ENCODE measurements around the gene PPM1H.

Gene PPM1H

DNA sequence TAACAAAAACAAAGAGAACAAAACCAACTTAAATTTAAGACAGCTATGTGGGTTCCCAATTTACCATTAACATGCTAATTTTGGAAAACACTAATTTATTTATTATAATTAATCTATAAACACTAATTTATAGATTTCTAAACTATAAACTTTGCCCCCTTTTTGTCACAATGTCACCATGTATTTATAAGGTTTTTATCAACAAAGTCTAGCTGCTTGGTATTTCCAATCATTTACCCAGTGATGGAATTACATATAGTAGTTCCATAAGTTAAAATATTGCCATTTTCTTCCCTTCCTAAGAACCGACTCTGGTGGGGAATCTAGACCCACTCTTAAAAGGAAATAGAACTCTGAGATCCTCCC is 140.7 kb downstream of the PPM1H start:
- no peak for DNase-seq (ENCODE audit: low read depth)

DNA sequence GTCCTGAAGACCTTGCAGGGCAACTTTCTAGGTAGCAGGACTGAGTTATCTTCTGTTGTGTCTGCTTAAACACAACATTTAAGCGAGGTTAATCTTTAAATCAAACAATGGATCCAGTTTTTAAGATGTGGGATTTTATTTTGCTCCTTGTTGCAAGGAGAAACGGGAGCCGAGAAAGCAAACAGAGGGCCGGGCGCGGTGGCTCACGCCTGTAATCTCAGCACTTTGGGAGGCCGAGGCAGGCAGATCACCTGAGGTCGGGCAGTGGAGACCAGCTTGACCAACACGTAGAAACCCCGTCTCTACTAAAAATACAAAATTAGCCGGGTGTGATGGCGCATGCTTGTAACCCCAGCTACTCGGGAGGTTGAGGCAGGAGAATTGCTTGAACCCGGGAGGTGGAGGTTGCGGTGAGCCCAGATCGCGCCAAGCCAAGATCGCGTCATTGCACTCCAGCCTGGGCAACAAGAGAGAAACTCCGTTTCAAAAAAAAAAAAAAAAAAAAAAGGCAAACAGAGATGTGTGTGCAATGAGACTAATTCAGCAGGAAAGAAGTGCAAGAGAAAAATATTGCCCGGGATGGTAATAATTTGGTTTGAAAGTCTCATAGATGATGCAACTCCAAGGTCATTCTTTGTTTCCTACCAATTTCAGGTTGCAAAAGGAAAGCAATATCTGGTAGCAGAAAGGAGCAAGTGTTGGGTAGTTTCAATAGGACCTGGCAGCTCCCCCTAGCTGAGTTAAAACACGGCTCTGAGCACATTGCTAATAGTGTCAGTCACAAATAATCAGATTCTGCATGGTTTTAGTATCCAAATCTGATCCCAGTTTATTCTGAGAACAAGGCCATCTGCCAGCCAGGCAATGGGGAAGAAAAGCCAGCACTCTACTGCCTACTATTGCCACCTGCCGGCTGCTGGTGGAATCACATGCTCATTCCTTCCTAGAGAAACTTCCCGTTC is 141.4 kb downstream of the PPM1H start:
- DNase-seq (ENCODE audit: low read depth), result no peak

DNA sequence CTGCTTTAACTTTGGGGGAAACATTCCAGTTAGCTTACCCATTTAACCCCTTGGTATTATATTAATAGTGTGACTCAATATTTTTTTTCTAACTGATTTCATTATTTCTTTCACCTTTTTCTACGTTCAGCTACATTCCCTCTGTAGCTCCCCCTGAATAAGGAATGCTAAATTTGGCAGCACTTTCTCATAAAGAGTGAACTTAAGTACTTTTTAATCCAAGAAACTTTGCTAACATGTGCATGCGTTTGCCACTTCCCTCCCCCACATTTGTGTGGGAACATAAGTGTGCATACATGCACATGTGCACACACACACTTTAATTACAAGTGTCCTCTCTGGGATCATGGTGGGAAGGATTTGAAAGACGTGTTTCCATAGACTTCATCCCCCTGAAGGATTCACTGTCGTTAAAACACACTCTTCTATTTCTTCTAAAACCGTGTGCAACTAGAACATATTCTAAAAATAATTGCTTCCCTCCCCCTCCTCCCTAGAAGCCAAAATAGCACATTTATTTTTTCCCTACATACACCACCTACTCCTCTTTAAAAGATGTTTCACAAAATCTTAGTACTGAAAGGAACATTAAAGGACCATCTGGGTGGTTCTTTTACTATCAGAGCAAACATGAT is 142.6 kb downstream of the PPM1H start:
- DNase-seq (ENCODE audit: low read depth), result no peak

DNA sequence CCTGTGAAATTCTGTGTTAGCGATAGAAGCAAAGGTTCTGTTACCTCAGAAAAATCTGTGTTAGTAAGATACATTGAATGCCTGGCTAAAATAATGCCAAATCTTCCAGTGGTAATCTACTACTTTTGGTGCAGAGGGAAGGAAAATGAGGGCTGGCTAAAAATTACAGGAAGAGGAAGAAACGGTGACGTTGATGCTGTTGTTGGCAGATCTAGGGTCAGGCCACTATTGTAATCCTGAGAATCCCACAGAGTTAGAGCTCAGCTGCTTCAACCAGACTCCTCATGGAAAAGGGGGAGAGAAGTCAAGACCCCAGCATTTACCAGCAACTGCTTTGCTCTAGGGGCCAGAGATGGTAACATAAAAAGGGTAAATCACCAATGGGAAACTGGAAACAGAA is 145.1 kb downstream of the PPM1H start:
- DNase-seq (ENCODE audit: low read depth), result no peak

DNA sequence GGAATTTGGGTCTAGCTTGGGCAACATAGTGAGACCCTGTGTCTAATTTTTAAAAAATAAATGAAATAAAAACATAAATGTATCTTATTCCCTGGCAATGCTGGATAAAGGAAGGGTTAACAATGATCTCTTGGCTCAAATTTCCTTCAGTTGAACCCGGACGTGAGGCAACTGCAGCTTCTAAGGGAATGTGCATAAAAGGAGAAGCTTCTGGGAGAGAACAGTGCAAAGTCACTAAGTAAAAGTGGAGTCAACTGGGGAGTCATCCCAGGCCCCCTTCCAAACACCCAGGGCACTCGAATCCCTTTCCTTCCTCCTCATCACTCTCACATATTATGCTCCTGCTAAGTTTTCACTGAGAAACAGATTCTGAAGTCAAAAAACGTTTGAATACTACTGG is 147.3 kb downstream of the PPM1H start:
- DNase-seq (ENCODE audit: low read depth), result no peak

DNA sequence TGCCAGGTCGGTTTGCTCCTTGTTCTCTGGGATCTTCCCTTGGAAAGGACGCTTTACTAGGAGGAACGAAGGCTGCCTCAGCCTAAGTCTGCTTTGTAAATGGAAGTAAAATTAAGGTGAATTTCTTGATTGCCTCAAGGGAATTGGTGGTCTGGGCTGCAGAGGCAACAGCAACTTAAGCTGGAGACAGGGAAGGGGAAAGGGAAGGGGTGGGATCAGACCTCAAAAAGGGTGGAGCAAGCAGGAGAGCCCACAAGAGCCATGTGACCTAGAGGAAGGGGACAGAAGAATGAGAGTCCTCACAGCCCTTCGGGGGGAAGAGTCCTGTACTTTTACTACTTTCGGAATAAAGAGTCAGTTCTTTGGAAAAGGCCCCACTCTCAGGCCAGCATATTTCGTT is 147.9 kb downstream of the PPM1H start:
- DNase-seq (ENCODE audit: low read depth), result no peak

DNA sequence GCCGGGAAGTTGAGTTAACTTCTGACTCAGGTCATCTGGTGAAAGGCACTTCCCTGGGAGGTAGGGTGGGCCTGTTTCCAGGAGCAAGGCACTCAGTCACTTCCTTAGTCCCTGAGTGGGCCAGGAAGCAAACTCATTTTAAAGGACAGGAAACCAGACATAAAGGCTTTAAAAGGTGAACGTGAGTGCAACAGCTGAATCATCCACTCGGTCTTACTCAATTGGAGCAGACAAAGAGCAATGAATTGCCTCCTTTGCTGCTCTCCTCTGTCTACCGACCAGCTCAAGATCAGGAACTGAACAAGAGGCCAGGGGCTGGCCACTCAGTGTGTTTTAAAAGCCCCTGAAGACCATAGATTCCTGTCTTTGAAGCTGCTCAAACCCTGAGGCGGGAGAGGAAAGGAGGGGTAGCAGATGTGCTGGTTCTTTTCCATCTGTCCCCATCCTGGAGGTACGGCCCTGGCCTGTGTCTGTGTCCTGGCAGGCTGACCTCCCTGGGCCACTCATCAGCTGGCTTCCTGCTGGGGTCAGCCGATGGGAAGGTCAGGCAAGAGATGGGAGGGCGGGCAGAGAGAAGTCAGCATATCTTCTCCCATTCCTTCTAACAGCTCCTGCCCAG is 148.9 kb downstream of the PPM1H start:
- DNase-seq (ENCODE audit: low read depth), result no peak

DNA sequence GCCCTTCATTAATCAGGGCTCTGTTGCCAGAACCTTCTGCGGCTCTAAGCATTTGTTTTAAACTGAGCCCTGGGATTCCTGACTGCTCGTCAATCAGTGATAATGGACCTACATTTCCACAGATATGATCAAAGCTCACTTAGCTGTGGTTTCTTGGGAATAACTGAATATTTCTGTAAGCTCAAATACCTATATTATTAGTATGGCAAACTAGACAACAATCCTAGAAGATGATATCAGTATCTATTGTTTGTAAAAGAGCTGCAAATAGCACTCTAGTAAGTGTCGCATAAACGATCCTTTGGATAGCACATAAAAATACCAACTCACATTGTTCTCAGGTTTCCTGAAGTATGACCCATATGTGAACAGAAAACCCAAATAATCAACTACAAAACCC is 150.4 kb downstream of the PPM1H start:
- DNase-seq (ENCODE audit: low read depth), result no peak

DNA sequence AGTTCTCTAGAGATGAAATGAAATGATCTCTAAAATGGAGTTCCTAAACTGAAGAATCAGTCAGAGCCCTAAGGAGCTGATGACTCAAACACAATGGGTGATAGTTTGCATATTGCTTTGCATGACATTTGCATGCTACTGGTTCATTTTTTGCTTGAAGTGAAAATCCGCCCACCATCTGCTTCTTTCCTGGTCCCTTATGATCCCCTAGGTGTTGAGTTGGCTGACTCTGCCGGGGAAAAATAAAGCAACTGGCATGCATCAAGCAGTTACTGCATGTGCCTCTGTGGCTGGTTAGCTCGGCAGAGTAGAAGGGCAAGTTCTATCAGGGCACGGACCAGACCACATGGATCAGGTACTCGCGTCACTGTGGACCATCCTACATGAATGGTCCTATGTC is 151.1 kb downstream of the PPM1H start:
- no peak for DNase-seq (ENCODE audit: low read depth)

DNA sequence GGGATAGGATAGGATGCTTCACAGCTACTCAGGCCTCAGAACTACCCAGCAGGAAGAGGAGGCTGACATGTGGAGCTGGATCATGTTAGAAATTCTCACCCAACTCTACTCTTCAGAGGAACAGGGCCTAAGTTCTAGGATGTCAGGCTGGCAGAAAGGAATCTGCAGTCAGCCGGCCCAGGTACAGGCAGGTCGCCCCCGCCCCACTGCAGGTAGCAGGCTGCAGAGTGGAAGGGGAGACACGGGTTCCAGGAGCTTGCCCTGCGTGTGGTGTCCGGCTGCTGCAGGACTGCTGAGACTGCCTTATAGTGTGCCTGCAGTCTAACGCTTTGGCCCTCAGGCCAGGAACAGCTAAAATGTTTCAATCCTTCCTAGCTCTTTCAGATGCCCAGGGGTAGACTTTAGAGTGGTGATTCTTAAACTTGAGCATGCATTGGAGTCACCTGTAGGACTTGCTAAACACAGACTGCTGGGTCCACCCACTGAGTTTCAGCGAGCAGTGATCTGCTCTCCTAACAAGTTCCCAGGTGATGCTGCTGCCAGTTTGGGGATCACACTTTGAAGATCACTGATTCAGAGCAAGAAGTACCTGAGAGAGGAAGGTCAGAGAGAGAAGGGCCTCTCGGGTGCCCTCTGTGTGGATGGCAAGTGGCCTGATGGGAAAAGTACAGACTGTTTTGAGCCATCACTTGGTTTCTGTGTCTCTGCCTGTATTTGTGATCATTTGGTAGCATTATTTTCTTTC is 153.6 kb downstream of the PPM1H start:
- no peak for DNase-seq (ENCODE audit: low read depth)

DNA sequence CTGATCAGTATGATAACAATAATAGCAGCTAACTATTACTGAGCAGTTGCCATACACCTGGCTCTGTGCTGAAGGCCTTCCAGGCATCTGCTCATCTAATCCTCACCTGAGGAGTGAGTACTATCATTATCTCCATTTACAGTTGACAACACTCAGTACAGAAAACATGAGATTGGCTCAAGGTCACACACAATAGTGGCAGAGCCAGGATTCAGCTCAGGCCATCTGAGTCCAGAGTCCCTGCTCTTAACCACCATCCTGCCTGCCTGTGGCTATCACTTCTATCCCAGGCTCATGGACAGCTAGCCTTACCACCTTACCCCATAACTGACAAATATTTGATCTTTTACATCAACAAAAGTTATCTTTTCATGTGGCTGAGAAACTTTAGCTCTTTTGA is 155.5 kb downstream of the PPM1H start:
- DNase-seq (ENCODE audit: low read depth), result no peak

DNA sequence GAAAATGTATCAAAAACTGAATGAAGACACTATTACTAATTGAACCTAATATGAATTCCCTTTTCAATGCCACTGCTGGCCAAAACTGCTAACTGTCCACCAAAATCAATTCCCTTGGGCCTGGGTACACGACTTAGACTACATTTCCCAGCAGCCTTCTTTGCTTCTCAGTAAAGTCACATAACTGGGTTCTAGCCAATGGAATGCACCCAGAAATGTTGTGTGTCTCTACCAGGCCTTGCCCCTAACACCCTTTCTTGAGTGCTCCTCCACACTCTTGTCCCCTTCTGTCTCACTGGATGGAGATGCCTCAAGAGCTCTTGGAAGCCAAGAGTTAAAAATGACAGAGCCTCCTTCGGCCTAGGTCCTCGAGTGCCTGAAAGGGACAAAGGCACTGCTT is 156.8 kb downstream of the PPM1H start:
- no peak for DNase-seq (ENCODE audit: low read depth)

DNA sequence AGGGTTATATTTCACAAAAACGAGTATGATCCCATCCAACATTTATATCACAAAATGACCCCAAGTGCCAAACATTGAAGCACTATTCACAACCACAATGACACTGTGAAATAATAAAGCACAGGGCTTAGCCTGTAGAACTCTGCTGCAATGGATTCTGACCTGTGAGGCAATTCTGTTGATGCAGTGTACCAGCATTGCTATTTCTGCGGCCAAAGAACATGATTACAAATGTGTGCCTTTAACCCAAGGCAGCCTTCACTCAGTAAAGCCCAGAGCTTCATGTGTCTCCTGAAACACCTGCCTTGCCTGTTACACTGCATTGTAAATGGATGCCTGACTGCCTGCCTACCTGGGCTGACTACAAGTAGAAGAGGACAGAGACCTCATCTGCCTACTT is 158.0 kb downstream of the PPM1H start:
- no peak for DNase-seq (ENCODE audit: low read depth)

DNA sequence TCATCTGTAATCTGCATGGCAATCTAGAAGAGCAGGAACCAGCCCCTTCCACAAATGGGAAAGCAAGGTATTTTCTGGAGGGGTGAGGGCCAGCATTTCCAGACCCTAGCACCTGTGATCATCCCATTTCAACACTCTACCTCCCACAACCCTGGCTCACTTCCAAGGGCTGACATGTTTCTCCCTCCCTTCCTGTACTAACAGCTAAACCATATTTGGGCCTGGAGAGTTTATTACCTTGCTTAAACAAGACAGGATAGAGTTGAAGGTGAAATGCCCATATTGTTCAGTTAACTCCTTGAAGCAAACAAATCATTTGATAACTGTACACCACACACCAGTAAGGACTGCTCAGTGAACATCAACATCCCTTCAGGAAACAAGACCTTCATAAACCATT is 158.4 kb downstream of the PPM1H start:
- no peak for DNase-seq (ENCODE audit: low read depth)

DNA sequence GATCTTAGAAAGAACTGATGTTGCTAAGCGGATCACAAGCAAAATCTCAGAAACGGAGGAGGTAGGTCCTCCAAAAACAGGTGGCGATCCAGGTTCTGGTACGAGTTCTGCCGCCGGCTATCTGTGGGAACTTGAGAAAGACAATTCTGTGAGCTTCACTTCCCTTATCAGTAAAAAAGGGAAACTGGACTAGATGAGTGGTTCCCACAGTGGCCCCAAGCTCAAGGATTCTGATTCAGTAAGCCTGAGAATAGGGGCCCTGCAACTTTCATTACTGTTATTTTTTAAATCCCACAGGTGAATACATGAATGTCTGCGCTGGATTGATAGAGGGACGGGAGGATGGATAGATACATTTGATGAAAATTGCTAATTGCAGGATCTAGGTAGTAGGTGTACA is 160.2 kb downstream of the PPM1H start:
- no peak for DNase-seq (ENCODE audit: low read depth)

DNA sequence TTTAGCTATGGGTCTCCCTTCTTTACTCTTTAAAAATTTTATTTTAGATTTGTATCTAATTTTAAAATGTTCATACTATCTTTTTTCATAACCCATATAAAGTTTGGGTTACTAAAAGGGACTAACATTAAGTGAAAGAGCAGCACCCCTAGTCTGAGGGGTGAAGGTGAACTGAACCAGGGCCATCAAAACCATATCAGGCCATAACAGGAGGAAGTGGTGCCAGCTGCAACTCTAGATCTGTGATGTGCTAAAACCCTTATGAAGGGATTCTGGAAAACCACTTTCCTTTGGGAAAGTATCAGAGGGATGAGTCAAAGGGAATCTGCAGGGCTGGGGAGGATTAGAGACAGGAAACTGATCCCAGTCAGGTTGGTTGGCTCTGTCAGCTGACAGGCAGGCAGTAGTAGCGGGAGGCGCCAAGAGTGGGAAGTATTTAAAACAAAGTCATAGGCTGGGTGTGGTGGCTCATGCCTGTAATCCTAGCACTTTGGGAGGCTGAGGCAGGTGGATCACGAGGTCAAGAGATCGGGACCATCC is 162.5 kb downstream of the PPM1H start:
- DNase-seq (ENCODE audit: low read depth), result no peak

DNA sequence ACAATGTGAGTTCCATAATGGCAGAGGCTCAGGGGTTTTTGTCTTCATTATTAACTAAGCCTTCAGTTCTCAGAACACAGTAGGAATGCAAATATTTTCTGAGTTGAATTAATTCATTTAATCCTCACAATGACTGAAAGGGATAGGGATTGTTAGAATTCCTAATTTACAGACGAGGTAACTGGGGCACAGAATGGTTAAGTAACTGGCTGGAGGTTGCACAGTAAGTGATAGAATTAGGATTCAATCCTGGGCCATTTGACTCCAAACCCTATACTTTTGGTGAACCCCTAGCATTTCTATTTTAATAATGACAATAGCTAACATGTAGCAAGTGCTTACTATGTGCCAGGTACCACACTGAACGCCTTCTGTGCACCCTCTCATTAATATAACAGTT is 163.1 kb downstream of the PPM1H start:
- no peak for DNase-seq (ENCODE audit: low read depth)

DNA sequence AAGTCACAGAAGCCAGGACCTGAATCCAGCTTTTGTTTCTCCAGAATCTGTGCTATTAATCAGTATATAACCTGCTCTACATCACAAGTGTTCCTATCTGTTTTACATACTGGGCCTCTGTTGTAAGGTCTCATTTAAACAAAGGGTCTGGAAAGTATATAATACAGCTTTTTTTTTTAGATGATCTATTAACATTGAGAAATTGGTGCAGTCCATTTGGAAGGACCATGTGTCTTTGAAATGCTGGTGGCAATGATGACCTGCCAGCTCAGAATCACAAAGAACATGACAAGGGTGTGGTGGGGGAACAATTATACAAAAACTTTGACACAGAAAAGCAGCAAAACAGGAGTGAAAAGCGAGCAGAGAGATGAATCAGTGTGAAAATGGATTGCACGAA is 164.6 kb downstream of the PPM1H start:
- DNase-seq (ENCODE audit: low read depth), result no peak

DNA sequence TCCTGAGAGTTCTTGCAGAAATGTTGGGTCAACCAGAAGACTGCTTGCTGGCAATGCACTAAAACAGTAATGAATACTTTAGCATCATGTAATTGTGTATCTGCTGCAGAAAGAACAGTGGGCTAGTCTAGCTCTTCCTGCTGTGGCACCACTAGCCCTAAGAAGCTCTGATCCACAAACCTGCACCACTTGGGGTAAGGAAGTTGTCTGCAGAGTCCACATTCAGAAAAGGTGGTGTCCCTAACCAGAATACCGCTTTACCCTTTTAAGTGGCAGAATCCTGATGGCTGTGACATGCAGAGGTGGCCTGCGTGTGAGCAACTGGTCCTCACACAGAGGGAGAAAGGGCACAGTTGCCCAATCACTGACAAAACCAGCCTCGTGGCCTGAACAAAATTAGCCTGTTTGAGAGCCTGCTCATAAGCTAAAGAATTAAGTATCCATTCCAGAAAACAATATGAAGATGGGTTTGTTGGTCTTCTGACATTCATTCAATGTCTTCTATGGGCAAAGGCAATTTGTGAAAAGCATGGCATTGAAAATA is 165.8 kb downstream of the PPM1H start:
- no peak for DNase-seq (ENCODE audit: low read depth)

DNA sequence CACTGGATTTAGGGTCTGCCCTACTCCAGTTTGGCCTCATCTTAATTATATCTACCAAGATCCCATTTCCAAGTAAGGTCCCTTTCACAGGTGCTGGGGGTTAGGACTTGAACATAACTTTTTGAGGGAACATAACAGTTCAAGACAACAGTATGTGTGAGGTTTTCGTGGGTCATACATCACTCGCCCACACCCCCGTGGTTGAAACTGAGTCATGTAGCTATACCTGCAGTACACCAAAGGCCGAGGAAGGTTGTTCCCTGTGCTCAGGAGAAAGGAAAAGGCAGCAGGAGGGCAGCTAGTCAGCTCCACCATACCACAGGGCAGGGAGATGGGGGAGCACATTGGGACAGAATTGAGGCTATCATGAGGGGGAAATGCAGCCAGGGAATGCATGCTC is 167.0 kb downstream of the PPM1H start:
- DNase-seq (ENCODE audit: low read depth), result no peak

DNA sequence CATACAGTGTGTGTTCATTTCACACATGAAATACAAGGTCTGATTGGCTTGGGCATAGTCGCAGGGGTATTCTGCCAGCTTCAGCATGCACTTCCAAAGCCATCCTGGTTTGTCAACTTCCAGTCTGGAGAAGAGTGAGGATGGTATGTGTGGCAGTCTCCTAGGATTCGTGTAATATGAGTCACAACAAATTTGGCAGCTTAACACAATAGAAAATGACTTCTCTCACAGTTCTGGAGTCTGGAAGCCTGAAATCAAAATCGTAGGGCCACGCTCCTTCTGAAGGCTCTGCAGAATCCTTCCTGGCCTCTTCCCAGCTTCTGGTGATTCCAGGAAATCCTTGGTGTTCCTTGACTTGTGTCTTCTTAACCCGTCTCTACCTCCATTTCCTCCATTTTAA is 167.5 kb downstream of the PPM1H start:
- no peak for DNase-seq (ENCODE audit: low read depth)

DNA sequence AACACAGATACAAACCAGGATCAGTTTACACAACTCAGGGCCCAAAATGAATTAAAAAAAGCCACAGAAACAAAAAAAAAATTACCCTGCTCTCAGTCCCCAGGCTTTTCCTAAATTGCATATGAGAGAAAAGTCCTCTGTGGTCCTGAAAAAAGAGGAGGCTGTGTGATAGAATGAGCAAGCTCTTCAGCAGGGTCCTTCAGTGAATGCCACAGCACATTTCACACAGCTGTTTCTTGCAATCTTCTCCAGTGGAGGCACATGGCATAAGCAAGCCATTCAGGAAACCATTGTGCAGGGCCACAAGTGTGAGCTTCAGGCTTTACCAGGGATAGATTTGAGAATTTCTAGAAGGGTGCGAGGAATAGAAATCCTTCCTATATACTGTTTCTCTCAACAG is 168.5 kb downstream of the PPM1H start:
- no peak for DNase-seq (ENCODE audit: low read depth)

Measured in CMK (cell line).